Activated CD4-positive, alpha-beta T cell treated with anti-CD3 and anti-CD28 coated beads for 48 hours (primary cell): ENCODE measurements around the gene GNAT1.
"Not testable (repeated sequence)": the region's sequence is repeated elsewhere in the genome, so short reads cannot be mapped to it uniquely, and the experiment has no call there.

Source experiments
- DNase-seq: peaks from one replicate; pipeline ENCODE4 v3.0.0-alpha.2; 2020

Gene GNAT1

GRCh38 chr3:50242851-50243542 lies 51.6 kb downstream of the GNAT1 start:
- peak; percentile 63 for DNase-seq

GRCh38 chr3:50243543-50243895 lies 52.1 kb downstream of the GNAT1 start:
- DNase-seq = no peak

DNA sequence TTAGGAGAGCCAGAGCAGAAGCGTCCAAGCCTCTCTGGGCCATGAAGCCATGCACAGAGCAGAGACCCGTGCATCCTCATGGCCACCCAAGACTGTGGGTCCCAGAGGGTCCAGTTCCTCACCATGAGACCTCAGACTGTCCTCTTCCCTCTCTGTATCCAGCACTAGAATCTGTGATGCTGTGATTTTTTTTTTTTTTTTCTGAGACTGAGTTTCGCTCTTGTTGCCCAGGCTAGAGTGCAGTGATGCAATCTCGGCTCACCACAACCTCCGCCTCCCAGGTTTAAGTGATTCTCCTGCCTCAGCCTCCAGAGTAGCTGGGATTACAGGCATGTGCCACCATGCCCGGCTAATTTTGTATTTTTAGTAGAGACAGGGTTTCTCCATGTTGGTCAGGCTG lies 53.4 kb downstream of the GNAT1 start:
- not testable (repeated sequence) for DNase-seq

- no peak for DNase-seq
These were observed 53.9 kb downstream of the GNAT1 start for GRCh38 chr3:50245251-50245745.

DNA sequence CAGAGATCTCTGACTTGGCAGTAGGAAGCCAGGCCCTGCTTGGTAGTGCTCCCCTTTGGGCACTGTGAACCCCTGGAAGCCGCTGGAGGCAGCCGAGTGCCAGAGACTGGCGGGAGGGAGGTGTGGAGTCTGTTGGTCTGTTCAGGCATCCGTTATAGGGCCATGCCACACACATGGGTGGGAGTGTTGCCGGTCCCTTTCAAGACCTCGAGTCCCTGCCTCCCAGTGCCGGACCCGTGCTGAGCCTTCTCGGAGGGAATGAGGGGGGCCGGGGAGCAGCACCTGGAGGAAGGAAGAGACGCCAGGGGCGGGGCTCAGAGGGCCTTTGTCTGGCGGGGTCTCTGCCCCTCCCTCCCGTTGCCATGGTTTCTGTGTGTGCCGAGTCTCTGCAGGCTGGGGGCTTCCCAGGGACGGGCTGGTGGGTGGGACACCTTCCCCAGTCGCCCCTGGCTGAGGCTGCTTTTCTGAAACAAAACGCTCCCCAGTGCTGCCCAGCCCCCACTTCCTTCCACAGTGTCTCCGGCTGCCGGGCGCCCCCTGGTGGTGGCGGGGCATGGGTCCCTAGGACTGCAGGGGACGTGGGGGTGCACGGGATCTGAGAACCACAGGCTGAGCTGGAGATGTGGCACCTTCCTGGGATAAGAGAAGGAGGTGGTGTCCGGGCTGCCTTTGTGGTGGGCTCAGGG lies 54.6 kb downstream of the GNAT1 start:
- DNase-seq = peak; percentile 97

DNA sequence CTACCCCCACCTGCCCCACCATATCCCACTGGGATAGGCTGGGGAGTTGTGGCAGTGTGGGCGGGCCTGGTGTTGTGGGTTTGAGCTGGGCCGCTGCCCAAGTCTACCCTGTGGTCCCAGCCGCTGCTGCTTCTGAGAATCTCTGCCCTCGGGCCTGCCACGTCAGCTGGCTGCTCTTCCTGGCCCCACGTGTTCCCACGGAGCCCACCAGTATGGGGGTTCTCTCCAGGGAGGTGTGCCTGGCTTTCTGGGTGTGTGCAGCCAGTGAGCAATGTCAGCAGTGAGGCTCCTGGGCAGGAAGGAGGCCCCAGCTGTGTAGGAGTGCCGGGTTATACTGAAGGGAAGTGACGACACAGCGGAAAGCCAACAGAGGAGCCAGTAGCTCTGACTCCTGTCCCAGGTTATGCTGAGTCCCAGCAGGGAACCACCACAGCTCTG lies 55.1 kb downstream of the GNAT1 start:
- peak; percentile 92 for DNase-seq
